ENCODE measurements around the gene FARS2.

Gene FARS2

GRCh38 chr6:5482619-5483018, 221.3 kb downstream of the FARS2 start:
- no peak for TF ChIP-seq CTCF (IDR thresholded peaks at IDR 0.05; ENCODE audit: low read depth, low read length)
- DNase-seq (ENCODE audit: low read depth, low spot score) = no peak
- in situ Hi-C loops (cut with HindIII; ENCODE audit: low sequenced_read_pairs) = no loop called here
- H3K4me3 ChIP-seq (ENCODE audit: low read depth, low read length) = no peak overlapping the region

GRCh38 chr6:5484692-5485091, 223.4 kb downstream of the FARS2 start:
- TF ChIP-seq CTCF (IDR thresholded peaks at IDR 0.05; ENCODE audit: low read depth, low read length) = no peak
- no peak overlapping the region for H3K4me3 ChIP-seq (ENCODE audit: low read depth, low read length)
- DNase-seq (ENCODE audit: low read depth, low spot score) = no peak
- in situ Hi-C loops (cut with HindIII; ENCODE audit: low sequenced_read_pairs) = no loop called here

GRCh38 chr6:5486214-5486613, 224.9 kb downstream of the FARS2 start:
- no peak overlapping the region for H3K4me3 ChIP-seq (ENCODE audit: low read depth, low read length)
- TF ChIP-seq CTCF (IDR thresholded peaks at IDR 0.05; ENCODE audit: low read depth, low read length) = no peak
- no peak for DNase-seq (ENCODE audit: low read depth, low spot score)
- in situ Hi-C loops (cut with HindIII; ENCODE audit: low sequenced_read_pairs) = no loop called here

GRCh38 chr6:5490501-5491069, 229.3 kb downstream of the FARS2 start:
- TF ChIP-seq CTCF (IDR thresholded peaks at IDR 0.05; ENCODE audit: low read depth, low read length) = no peak
- in situ Hi-C loops (cut with HindIII; ENCODE audit: low sequenced_read_pairs) = no loop called here

GRCh38 chr6:5492356-5492755, 231.0 kb downstream of the FARS2 start:
- H3K4me3 ChIP-seq (ENCODE audit: low read depth, low read length) = no peak overlapping the region
- DNase-seq (ENCODE audit: low read depth, low spot score) = no peak
- in situ Hi-C loops (cut with HindIII; ENCODE audit: low sequenced_read_pairs) = no loop called here
- no peak for TF ChIP-seq CTCF (IDR thresholded peaks at IDR 0.05; ENCODE audit: low read depth, low read length)

More at GRCh38 chr6:5490501-5491069, 229.3 kb downstream of the FARS2 start:
- no peak overlapping the region for H3K4me3 ChIP-seq (ENCODE audit: low read depth, low read length)
- no peak for DNase-seq (ENCODE audit: low read depth, low spot score)

GRCh38 chr6:5493806-5494205, 232.5 kb downstream of the FARS2 start:
- DNase-seq (ENCODE audit: low read depth, low spot score) = no peak
- no peak overlapping the region for H3K4me3 ChIP-seq (ENCODE audit: low read depth, low read length)
- TF ChIP-seq CTCF (IDR thresholded peaks at IDR 0.05; ENCODE audit: low read depth, low read length) = no peak
- in situ Hi-C loops (cut with HindIII; ENCODE audit: low sequenced_read_pairs) = no loop called here

Data from astrocyte of the spinal cord (primary cell).